Measurements from ENCODE around the gene MEGF9.

- no peak for TF ChIP-seq POLR2A (IDR thresholded peaks at IDR 0.05)
- TF ChIP-seq CTCF (IDR thresholded peaks at IDR 0.05) = no peak
Observed at GRCh38 chr9:120635011-120635410, 79.3 kb downstream of the MEGF9 start.
